ENCODE results near the gene LIMA1. TPM values are rescaled to one million over a fixed set of nuclear protein-coding genes. Genes with fewer than 3 reads are reported as not detected.
"Not testable (repeated sequence)": the region's sequence is repeated elsewhere in the genome, so short reads cannot be mapped to it uniquely, and the experiment has no call there.

Gene LIMA1
- total RNA-seq, 1 experiment from 2014 or later = 53.2 TPM

DNA sequence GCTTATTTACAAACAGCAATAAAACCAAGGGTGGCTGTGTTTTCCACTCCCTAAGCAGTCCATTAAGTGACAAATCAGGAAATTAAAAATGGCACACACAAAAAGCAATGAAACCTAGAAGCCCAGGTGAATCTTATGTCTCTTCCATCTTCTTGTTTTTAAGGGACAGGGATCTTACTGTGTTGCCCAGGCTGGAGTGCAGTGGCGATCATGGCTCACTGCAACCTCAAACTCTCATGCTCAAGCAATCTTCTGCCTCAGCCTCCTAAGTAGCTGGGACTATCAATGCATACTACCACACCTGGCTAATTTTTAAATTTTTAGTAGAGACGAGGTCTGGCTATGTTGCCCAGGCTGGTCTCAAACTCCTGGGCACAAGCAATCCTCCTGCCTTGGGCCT is 63.8 kb downstream of the LIMA1 start:
- no peak for DNase-seq (ENCODE audit: low read depth)

DNA sequence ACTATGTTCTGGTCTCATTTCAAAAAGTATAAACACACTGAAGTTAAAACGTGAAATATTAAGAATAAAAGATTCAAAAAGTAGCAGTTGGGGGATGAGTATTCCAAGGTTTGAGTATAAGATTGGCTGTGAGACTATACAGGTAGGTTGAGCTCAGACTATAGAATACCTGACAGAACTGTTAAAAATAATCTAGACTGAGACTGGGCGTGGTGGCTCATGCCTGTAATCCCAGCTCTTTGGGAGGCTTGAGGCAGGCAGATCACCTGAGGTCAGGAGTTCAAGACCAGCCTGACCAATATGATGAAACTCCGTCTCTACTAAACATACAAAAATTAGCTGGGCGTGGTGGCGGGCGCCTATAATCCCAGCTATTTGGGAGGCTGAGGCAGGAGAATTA is 64.3 kb downstream of the LIMA1 start:
- not testable (repeated sequence) for DNase-seq (ENCODE audit: low read depth)

GRCh38 chr12:50218386-50218785 is 64.9 kb downstream of the LIMA1 start:
- DNase-seq (ENCODE audit: low read depth) = peak; percentile 74

GRCh38 chr12:50217202-50217601 is 66.1 kb downstream of the LIMA1 start:
- DNase-seq (ENCODE audit: low read depth) = no peak

DNA sequence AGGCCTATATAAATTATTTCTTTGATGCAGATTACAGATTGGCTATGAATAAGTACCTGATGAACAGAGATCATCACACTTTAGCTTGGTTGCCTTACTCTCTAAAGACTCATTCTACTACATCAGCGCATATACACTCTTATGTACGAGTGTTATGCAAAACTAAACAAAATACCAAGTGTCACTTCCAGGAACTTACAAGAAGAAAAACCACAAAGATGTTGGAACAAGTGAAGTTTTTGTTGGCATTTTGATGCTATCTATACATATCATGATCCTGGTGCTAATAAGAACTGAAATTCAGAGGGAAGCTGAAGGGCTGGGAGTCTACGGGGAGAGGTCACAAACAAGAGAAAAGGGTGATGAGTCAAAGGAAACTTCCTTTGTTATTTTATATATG is 68.3 kb downstream of the LIMA1 start:
- no peak for DNase-seq (ENCODE audit: low read depth)

DNA sequence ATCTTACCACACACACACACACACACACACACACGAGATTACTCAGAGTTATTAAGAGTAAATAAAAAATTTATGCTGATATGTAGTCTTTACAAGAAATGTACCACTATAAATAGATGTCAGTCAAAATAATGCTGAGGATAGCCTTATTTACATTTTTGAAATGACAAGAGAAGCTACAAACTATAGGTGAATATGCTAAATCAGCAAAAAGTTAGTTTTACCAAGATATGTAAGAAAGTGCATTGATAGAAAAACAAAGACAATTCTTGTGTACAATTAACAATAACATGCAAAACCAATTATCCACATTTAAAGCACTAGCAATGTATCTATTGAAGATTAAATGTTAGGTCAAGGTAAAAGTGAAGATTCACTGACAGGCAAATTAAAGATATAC is 69.3 kb downstream of the LIMA1 start:
- no peak for DNase-seq (ENCODE audit: low read depth)

- no peak for DNase-seq (ENCODE audit: low read depth)
Measured at GRCh38 chr12:50213439-50213838, 69.9 kb downstream of the LIMA1 start.

DNA sequence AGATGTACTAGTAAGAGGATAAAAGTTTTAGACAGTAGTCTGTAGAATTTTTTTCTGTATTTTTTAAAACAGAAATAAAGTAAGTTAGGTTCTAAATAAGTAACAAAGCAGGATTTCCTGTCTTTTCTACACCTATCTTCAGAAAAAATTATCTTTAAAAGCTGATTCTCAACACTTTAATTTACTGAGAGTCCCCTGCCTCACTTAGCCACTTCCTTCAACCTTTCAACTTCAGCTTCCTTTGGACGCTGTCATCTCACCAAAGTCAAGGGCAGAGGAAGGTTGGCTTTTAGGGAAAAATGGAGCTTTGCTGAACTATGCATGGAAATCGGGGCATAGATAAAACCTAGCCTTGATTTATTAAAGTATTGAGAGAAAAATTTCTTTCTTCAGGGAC is 71.3 kb downstream of the LIMA1 start:
- DNase-seq (ENCODE audit: low read depth) = peak; percentile 25

GRCh38 chr12:50211392-50212070 is 71.8 kb downstream of the LIMA1 start:
- DNase-seq (ENCODE audit: low read depth) = peak; percentile 63

- DNase-seq (ENCODE audit: low read depth) = no peak
Measured at GRCh38 chr12:50207424-50207823, 75.9 kb downstream of the LIMA1 start.

- no peak for DNase-seq (ENCODE audit: low read depth)
Measured at GRCh38 chr12:50205648-50206047, 77.7 kb downstream of the LIMA1 start.

DNA sequence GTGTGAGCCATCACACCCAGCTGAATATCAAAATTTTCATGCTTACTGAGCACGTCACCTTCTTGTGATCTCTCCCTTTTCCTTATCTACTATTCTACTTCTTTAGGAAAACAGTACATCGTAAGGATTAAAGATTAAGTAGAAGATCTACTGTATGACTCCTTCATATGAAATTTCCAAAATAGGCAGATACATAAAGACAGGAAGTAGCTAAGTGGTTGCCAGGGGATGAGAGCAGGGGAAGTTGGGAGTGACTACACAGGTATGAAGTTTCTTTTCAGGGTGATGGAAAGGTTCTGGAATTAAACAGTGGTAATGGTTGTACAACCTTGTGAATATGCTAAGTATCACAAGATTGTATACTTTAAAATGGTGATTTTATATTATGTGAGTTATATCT is 79.6 kb downstream of the LIMA1 start:
- DNase-seq (ENCODE audit: low read depth) = no peak

GRCh38 chr12:50201987-50202521 is 81.3 kb downstream of the LIMA1 start:
- DNase-seq (ENCODE audit: low read depth) = peak; percentile 95

DNA sequence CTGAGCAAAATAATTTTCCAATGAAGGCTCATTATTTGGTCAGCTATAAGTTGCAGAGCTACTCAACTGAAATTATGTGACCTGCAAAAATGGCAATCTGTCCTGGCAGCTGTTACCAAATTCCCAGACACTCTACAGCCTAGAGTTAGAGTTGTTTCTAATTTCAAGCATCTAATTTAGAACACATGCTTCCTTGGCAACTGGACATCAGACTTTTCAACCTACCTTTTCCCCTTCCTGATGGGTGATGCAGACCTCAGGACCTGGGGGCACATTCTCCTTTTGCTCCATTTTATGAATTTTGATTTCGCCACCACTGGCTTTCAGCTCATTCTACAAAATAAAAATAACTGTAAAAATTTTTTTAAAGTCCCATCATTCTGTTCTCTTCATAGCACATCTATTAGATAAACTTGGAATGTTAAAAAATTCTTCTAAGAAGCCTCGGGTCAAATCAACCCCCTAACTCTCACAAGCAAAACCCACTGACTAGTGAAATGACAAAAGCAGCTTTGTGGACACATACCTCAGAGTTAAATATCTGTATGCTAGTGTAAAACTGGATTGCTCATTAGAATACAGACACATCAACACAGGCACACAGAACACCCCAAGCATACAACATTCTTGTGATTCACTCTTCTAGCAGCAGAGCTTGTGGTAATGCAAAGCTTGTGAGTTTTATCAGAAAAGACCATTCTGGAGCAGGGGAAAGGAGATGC is 82.6 kb downstream of the LIMA1 start:
- peak; percentile 28 for DNase-seq (ENCODE audit: low read depth)

DNA sequence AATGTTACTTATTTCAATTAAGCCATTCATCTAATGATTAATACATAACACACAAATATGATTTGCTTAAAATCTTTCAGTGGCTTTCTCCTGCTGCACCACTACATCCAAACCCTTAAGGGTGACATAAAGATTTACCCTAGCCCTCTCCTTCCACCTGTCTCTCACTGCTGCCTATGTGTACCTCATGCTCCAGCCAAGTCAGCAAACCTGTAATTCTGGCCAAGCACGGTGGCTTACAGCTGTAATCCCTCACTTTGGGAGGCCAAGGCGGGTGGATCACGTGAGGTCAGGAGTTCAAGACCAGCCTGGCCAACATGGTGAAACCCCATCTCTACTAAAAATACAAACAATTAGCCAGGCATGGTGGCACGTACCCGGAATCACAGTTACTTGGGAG is 84.5 kb downstream of the LIMA1 start:
- no peak for DNase-seq (ENCODE audit: low read depth)

DNA sequence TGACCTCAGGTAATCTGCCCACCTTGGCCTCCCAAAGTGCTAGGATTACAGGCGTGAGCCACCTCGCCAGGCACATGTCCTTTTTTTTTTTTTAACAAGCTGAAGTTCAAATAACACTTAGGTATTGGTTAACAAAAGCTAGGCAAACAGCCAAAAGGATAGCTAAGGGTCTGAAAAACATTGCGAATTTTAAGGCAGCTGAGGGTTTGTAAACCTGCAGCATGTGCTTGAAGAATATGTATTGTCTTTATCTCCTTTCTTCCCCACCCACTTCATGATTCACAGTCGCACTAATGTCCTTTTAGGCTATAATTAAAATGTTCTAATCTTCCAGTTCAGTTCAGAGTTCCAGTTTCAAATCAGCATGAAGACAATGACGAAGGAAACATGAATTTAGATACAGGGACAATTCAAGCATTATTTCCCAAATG is 86.0 kb downstream of the LIMA1 start:
- no peak for DNase-seq (ENCODE audit: low read depth)

DNA sequence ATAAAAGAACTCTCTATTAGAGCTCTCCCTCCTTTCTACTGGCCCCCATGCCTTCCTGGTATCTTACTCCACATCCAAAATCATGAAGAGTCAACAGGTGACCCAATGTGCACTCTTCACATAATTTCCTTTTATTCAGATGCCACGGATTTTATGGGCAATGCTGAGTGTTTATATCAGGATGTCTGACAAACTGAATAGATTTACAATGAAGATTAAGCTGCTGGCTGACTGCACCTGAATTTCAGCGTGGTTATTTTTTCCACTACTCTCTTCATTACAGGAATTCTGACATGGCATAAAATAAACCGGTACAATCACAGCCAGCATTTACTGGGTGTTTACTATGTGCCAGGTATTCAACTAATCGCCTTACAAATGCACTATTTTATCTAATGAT is 86.8 kb downstream of the LIMA1 start:
- no peak for DNase-seq (ENCODE audit: low read depth)

DNA sequence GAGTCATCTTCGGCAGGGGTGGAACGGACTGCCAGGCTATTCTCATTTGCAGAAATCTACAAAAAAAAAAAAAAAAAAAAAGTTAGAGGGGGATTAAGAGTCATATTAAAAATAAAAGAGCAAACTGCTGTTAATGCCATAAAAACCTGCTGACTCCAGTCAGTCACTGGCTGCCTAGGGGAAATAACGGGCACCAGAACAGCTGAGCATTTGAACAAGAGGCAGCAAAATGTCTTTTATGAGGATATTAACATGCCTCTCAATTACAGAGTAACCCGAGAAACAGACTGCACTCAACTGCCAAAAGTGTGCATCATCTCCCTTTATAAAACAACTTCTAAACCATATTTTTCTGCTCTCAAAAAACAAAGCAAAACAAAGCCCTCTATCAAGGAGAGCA is 87.5 kb downstream of the LIMA1 start:
- DNase-seq (ENCODE audit: low read depth) = no peak

DNA sequence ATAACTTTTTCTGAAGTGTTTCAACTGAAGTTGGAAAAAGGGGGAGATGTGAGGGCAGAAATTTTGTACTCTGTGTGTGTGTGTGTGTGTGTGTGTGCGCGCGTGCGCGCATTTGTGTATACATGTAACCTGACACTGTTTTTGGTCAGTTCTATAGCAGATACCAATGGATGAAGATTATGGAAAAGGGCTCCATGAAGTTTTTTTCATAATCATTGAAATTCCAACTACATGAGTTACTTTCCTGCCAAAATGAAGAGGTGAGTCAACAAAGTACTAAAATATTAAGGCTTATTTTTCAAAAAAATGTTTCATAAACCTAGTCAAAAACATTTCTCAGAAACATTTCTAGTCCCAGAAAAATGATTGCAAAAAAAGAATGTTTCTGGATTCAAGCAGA is 90.4 kb downstream of the LIMA1 start:
- DNase-seq (ENCODE audit: low read depth) = peak; percentile 50

DNA sequence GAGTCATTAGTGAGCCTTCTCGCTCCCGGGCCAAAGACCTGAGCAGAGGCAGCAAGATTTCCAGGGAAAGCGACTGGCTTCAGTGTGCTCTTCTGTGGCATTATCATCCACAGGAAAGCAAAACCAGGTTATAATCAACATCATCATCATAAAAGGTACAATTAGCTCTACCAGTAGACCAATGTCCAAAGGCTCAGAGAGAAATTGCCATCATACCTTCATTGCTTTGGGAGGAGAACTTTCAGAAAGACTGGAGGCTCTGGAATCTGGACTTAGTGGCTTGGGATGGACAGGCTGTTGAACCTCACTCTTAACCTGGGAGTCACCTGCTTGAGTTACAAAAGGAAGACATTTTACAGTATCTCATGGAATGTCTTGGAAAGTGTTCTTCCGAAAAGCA is 91.1 kb downstream of the LIMA1 start:
- DNase-seq (ENCODE audit: low read depth) = no peak

GRCh38 chr12:50190859-50191258 is 92.5 kb downstream of the LIMA1 start:
- no peak for DNase-seq (ENCODE audit: low read depth)

DNA sequence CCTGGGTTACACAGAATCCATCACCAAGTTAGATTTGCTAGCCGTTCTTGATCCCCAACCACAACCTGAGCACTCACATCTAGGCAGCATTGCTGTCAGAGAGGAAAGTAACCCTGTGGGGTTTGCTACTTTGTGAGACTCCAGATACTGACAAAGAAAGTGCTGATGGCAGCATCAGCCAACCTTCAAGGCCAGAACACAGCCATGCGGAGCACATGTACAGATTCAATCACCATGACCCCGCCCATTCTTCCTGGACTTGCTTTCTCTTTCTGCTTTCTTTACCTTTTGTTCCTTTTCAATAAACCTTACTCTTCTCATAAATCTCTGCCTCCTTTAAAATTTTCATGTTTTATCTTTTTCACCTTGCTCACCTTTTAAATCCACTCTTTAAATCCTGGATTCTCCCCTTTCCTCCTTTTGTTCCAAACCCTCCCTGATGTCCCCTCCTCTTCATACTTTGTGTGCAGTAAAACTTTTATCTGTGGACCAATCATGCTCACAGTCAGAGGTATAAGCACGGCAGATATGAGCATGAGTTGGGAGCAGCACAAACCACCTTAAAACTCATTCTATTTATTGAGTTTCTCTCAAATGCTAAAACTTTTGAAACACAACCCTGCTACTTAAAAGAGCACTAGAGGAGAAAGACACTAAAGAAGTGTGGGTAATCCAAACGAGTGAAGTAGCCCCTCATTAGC is 94.3 kb downstream of the LIMA1 start:
- no peak for DNase-seq (ENCODE audit: low read depth)

Measured in HT1080 (cell line).